Peyer's patch (tissue), 4 donors: ENCODE results near the gene ARL6IP1. TPM values are rescaled to one million over a fixed set of nuclear protein-coding genes. Genes with fewer than 3 reads are reported as not detected.
A peak's percentile ranks its signal among the peaks of the same experiment; 100 is the strongest.

Experiments
- DNase-seq, 3 donors: peaks; one replicate each; pipeline ENCODE4 v3.0.0-alpha.2; 2017 to 2019
- H3K27ac ChIP-seq, 4 donors: fragments of 200-600 bp; sonication (generic); one replicate each; pipeline ENCODE4 v1.5.1; 2016 to 2019
- H3K27me3 ChIP-seq, 2 donors: fragments of 200-600 bp; sonication (generic); one replicate each; pipeline ENCODE4 v1.5.1; 2019
- H3K36me3 ChIP-seq, 3 donors: fragments of 200-600 bp; sonication (generic); one replicate each; pipeline ENCODE4 v1.5.1; 2016 to 2019
- H3K4me1 ChIP-seq, 4 donors: fragments of 200-600 bp; sonication (generic); one replicate each; pipeline ENCODE4 v1.5.1; 2016 to 2019
- H3K4me3 ChIP-seq, 4 donors: fragments of 200-600 bp; sonication (generic); 1 replicate in 3 of 4; 2 replicates in 1 of 4; pipeline ENCODE4 v1.5.1; 2016 to 2019; ENCODE audit warnings: mild to moderate bottlenecking in 1 of 4
- H3K9me3 ChIP-seq, 4 donors: fragments of 200-600 bp; sonication (generic); one replicate each; pipeline ENCODE4 v1.5.1; 2016 to 2019; ENCODE audit warnings: mild to moderate bottlenecking in 1 of 4
- POLR2A ChIP-seq, 2 donors: fragments of 450-650 bp; IDR thresholded peaks; one replicate each; pipeline ENCODE4 v1.5.1; 2017; ENCODE audit warnings: antibody characterized with exemption in 2 of 2, mild to moderate bottlenecking in 2 of 2, moderate library complexity in 2 of 2
- total RNA-seq, 4 donors: library from RNA; depleted of rRNA; stranded (reverse); fragments of >200 nt; gene quantifications; one replicate each; pipeline ENCODE4 v1.1.0, GENCODE V29; 2016
- TF ChIP-seq, protein P1 (sequence below), 6 experiments: fragments of 450-650 bp in 4 of 6; fragments of 200-600 bp in 2 of 6; sonication (generic) in 1 of 6; IDR thresholded peaks; one replicate each; pipeline ENCODE4 v1.5.1; 2017 to 2019; ENCODE audit warnings: antibody characterized with exemption in 6 of 6, mild to moderate bottlenecking in 3 of 6, moderate library complexity in 1 of 6

Gene ARL6IP1
- total RNA-seq, 4 donors from 2014 or later: 56.1 to 179 (median 122) TPM

DNA sequence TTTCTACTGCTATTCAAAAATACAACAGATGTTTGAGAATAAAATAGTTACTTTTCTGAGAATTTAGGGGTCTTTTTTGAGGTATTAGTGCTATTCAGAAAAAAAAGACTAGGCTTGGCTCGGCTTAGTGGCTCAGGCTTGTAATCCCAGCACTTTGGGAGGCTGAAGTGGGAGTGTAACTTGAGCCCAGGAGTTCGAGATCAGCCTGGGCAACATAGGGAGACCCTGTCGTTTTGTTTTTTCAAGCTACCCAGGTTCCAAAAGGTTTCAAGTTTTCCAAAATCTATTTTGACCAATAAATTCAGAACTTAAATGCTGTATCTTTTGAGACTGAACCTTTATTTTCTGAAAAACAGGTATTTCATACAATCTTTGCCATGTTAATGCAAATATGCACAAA lies 3.2 kb upstream of the ARL6IP1 start:
- H3K27ac ChIP-seq: no peak overlapping the region
- H3K9me3 ChIP-seq: no peaks in the 10 kb centered on the region
- no peaks in the 10 kb centered on the region for H3K27me3 ChIP-seq
- TF ChIP-seq, protein P1, sequence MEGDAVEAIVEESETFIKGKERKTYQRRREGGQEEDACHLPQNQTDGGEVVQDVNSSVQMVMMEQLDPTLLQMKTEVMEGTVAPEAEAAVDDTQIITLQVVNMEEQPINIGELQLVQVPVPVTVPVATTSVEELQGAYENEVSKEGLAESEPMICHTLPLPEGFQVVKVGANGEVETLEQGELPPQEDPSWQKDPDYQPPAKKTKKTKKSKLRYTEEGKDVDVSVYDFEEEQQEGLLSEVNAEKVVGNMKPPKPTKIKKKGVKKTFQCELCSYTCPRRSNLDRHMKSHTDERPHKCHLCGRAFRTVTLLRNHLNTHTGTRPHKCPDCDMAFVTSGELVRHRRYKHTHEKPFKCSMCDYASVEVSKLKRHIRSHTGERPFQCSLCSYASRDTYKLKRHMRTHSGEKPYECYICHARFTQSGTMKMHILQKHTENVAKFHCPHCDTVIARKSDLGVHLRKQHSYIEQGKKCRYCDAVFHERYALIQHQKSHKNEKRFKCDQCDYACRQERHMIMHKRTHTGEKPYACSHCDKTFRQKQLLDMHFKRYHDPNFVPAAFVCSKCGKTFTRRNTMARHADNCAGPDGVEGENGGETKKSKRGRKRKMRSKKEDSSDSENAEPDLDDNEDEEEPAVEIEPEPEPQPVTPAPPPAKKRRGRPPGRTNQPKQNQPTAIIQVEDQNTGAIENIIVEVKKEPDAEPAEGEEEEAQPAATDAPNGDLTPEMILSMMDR (IDR thresholded peaks at IDR 0.05): no peak
- no peak for TF ChIP-seq POLR2A (IDR thresholded peaks at IDR 0.05)
- H3K4me1 ChIP-seq: peaks cover 0 to 16% (median 5%) of the 10 kb centered on the region in 4 donors
- peaks cover 0 to 32% (median 0%) of the 10 kb centered on the region in 3 donors for H3K36me3 ChIP-seq
- no peak overlapping the region for H3K4me3 ChIP-seq
- no peak for DNase-seq

DNA sequence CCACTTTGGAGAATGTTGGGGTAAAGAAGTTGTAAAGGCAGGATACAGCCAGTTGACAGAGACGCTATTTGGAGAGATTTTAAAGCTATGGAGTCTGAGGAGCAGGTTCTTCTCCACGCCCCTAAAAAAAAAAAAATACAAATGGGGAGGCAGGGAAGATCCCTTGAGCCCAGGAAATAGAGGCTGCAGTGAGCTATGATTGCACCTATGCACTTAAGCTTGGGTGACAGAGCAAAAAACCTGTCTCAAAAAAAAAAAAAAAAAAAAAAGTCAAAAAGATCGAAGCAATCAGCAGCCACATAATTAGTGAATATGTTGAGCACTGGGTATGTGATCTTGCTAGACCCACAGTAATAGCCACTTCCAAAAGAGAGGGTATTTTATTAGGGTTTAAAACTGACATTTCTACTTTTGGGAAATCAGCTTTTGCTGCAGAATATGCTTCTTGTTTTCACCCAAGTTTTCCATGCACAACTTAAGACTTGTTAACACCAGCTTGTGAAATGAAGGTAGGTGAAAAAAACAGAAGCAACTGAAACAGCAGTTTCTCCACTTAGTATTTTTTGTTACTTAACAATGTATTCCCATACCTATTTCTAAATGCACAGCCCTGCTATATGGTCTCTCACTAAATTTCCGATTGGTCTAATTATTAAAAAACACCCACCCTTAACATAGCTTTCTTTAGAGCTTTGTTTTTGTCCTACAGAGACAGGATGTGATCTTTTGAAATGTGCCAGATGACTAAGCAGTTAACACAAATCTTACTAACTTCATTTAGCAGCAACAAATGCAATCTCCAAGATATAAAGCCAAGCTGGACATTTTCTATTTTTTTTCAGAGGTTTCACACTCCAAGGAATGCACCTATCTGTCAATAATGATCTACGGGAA lies 2.5 kb upstream of the ARL6IP1 start:
- peaks cover 0 to 22% (median 5%) of the 10 kb centered on the region in 4 donors for H3K4me1 ChIP-seq
- H3K27ac ChIP-seq: no peak overlapping the region

DNA sequence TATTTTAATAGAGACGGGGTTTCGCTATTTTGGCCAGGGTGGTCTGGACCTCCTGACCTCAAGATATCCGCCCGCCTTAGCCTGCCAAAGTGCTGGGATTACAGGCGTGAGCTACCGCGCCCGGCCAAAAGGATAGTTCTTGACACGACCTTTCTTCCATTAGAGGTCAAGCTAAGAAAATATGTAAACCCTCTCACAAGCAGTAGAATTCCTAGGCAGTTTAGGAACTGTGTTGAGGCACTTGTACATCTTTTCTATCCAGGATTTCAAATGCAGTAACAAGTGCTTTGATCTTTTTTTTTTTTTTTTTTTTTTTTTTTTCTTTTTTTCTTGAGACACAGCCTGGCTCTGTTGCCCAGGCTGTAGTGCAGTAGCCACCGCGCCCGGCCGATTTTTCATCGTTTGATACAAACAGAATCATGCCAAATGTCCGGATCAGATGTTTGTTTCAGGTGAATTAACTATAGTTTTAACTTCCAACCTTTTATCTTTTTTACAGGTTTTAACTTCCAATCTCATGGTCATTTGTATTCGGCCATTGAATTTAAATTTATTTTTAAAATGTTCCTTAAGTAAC lies 1.5 kb upstream of the ARL6IP1 start:
- Histone ChIP-seq H3K27ac (no peak overlapping the region), H3K9me3 (no peaks in the 10 kb centered on the region), H3K4me1 (peaks cover 0 to 27% (median 5%) of the 10 kb centered on the region in 4 donors), H3K36me3 (peaks cover 0 to 17% (median 0%) of the 10 kb centered on the region in 3 donors), H3K4me3 (no peak overlapping the region), H3K27me3 (no peaks in the 10 kb centered on the region)
- TF ChIP-seq, protein P1 (IDR thresholded peaks at IDR 0.05): no peak
- no peak for TF ChIP-seq POLR2A (IDR thresholded peaks at IDR 0.05)
- DNase-seq: no peak

More for the DNA sequence above, 2.5 kb upstream of the ARL6IP1 start:
- no peak for DNase-seq
- no peak overlapping the region for H3K4me3 ChIP-seq
- H3K27me3 ChIP-seq: no peaks in the 10 kb centered on the region
- TF ChIP-seq, protein P1 (IDR thresholded peaks at IDR 0.05): no peak
- TF ChIP-seq POLR2A (IDR thresholded peaks at IDR 0.05): no peak
- H3K9me3 ChIP-seq: no peaks in the 10 kb centered on the region
- peaks cover 0 to 25% (median 0%) of the 10 kb centered on the region in 3 donors for H3K36me3 ChIP-seq

DNA sequence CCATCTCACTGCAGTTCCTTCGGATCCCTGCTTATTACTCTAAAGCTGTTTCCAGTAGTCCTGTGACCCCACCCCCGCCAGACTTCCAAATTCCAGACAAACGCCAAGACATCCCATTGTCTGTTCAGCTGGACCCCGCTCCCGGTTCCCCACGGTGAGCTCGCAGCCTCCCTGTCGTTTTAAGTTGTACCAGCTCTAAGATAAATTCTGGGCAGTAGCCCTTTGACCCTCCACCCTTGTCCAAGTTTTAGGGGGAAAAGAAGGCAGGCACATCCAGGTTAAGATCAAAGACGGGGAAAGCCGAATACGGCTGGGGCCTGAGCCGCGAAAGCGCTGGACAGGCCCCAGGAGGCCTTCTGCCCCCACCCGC lies 589 bp downstream of the ARL6IP1 start:
- Histone ChIP-seq H3K4me3 (peak overlapping the region; percentile 68 to 93 (median 74)), H3K27me3 (no peaks in the 10 kb centered on the region), H3K4me1 (peaks cover 0 to 27% (median 5%) of the 10 kb centered on the region in 4 donors), H3K9me3 (no peaks in the 10 kb centered on the region), H3K27ac (peak overlapping the region; percentile 85 to 92 (median 90)), H3K36me3 (peaks cover 0 to 21% (median 0%) of the 10 kb centered on the region in 3 donors)
- no peak for TF ChIP-seq POLR2A (IDR thresholded peaks at IDR 0.05)
- TF ChIP-seq, protein P1 (IDR thresholded peaks at IDR 0.05): no peak
- no peak for DNase-seq

DNA sequence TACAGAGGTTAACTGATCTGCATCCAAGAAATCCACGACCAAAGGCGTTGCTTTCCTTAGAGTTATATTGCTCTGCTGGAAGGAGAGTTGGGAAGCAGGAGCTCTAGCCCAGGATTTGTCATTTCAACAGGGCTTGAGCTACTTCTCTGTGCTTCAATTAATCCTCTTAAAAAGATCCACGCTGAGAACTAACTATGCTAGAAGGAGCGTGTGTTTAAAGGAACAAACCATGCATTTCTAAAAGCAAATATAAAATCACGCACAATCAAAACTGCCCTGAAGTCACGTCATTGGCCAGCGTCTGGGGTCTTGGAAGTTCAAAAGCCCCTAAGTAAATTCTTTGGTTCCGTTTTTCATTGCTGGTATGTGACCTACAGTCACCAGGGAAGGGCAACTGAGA lies 1.1 kb downstream of the ARL6IP1 start:
- Histone ChIP-seq H3K4me1 (peaks cover 0 to 27% (median 5%) of the 10 kb centered on the region in 4 donors), H3K9me3 (no peaks in the 10 kb centered on the region), H3K27me3 (no peaks in the 10 kb centered on the region), H3K27ac (peak overlapping the region; percentile 85 to 92 (median 90)), H3K4me3 (peak overlapping the region; percentile 68 to 93 (median 74)), H3K36me3 (peaks cover 0 to 26% (median 0%) of the 10 kb centered on the region in 3 donors)
- no peak for DNase-seq
- TF ChIP-seq POLR2A (IDR thresholded peaks at IDR 0.05): no peak
- TF ChIP-seq, protein P1 (IDR thresholded peaks at IDR 0.05): no peak
